ENCODE measurements around the gene ACP4. TPM values are rescaled to one million over a fixed set of nuclear protein-coding genes. Genes with fewer than 3 reads are reported as not detected.

Gene ACP4
- total and polyA plus RNA-seq, 2 experiments from 2014 or later = not detected

DNA sequence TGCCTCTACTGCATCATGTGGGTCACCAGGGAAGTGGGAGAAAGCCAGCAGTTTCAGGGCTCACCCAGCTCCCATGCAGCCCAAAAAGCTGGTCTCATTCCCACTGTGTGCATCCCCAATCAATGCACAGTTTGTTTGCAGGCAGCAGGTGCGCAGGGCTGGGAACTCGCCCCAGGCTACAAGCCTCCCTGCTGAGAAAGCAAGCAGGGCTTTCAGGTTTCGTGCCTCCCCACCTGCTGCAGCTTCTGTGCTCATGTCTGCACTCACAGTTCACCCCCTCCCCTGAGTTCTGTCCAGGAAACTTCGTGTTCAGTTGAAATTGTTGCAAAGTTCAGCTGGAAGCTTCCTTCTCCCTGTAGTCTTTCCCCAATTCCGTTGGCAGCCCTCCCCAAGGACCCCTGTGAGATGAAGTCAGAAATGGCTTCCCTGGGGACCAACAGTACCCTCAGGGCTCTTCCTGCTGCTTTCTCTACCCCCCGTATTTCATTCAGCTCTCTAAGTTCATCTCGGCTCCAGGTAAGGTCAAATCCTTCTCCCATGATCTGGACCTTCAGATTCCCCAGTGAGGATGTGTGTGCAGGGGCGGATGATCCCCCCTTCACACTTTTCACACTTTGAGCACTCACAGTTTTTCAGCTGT, 54.2 kb downstream of the ACP4 start:
- Histone ChIP-seq H3K27me3 (replicated peaks; ENCODE audit: insufficient read depth) (no peaks in the 10 kb centered on the region; the same call in 1 of the 2 replicates), H3K9me2 (ENCODE audit: insufficient read depth) (no peaks in the 10 kb centered on the region), H4K20me1 (ENCODE audit: insufficient read depth) (no peaks in the 10 kb centered on the region), H3K4me1 (ENCODE audit: insufficient read depth) (no peaks in the 10 kb centered on the region), H3K4me3 (no peak overlapping the region), H3K4me2 (ENCODE audit: unreplicated experiment) (no peak overlapping the region), H3K79me2 (ENCODE audit: insufficient read depth) (no peaks in the 10 kb centered on the region), H3K27ac (no peak overlapping the region), H3K9ac (no peak overlapping the region), H2AFZ (no peak overlapping the region), H3K36me3 (ENCODE audit: low read depth) (no peaks in the 10 kb centered on the region), H3F3A (ENCODE audit: insufficient read depth) (no peaks in the 10 kb centered on the region), H3K9me3 (ENCODE audit: low read depth) (no peaks in the 10 kb centered on the region)
- WGBS, 2 experiments (ENCODE audit: low coverage in 1 of 2, low lambda C conversion rate in 2 of 2, missing lambda C conversion rate in 2 of 2) = 21 to 22% methylated on average over 8 of the region's 8 CpGs
- no peak for TF ChIP-seq EZH2 (IDR thresholded peaks at IDR 0.05; ENCODE audit: insufficient read depth, poor library complexity, severe bottlenecking)
- no peak for TF ChIP-seq EZH2phosphoT487 (IDR thresholded peaks at IDR 0.05; ENCODE audit: insufficient read depth, low read depth)
- no peak for DNase-seq
- in situ Hi-C loops (cut with MboI) = no loop called here

Small RNAs within 50 kb of the gene (small RNA-seq; reads per million reads assigned to genes)
- gene SNORD88A (ENCODE audit: low read depth, low replicate concordance) (14.0 reads per million, percentile 86 among the genes with 10 or more reads in this experiment), gene SNORD88B (ENCODE audit: low read depth, low replicate concordance) (not detected), gene SNORD88C (ENCODE audit: low read depth, low replicate concordance) (not detected)

Other genes starting within 250 kb of the ACP4 start
- not detected in 2 replicates for gene LRRC4B, start 222.0 kb upstream of the ACP4 start, total RNA-seq (2014; rRNA removed; shearing (Covaris generic))
- not detected in 2 replicates for gene LRRC4B, start 222.0 kb upstream of the ACP4 start, polyA plus RNA-seq (2016; fragmentation: Nextera tagmentation; extraction: Ambion mirVana)
- not detected in 2 replicates for gene SYT3, start 150.5 kb upstream of the ACP4 start, total RNA-seq (2014; rRNA removed; shearing (Covaris generic))
- gene SYT3, start 150.5 kb upstream of the ACP4 start, polyA plus RNA-seq (2016; fragmentation: Nextera tagmentation; extraction: Ambion mirVana) = not detected in 2 replicates
- gene C19orf81, start 141.0 kb upstream of the ACP4 start, total RNA-seq (2014; rRNA removed; shearing (Covaris generic)) = not detected in 2 replicates
- gene C19orf81, start 141.0 kb upstream of the ACP4 start, polyA plus RNA-seq (2016; fragmentation: Nextera tagmentation; extraction: Ambion mirVana) = 1.1 and 1.6 TPM in 2 replicates
- gene SHANK1, start 70.6 kb upstream of the ACP4 start, total RNA-seq (2014; rRNA removed; shearing (Covaris generic)) = 2.7 and 7.1 TPM in 2 replicates
- gene SHANK1, start 70.6 kb upstream of the ACP4 start, polyA plus RNA-seq (2016; fragmentation: Nextera tagmentation; extraction: Ambion mirVana) = 0.58 and 0.62 TPM in 2 replicates
- gene CLEC11A, start 67.1 kb upstream of the ACP4 start, total RNA-seq (2014; rRNA removed; shearing (Covaris generic)) = 145 and 164 TPM in 2 replicates
- 122 and 127 TPM in 2 replicates for gene CLEC11A, start 67.1 kb upstream of the ACP4 start, polyA plus RNA-seq (2016; fragmentation: Nextera tagmentation; extraction: Ambion mirVana)
- not detected in 2 replicates for gene GPR32, start 20.0 kb upstream of the ACP4 start, total RNA-seq (2014; rRNA removed; shearing (Covaris generic))
- gene GPR32, start 20.0 kb upstream of the ACP4 start, polyA plus RNA-seq (2016; fragmentation: Nextera tagmentation; extraction: Ambion mirVana) = not detected in 2 replicates
- not detected in 2 replicates for gene KLK1, start 33.4 kb downstream of the ACP4 start, total RNA-seq (2014; rRNA removed; shearing (Covaris generic))
- gene KLK1, start 33.4 kb downstream of the ACP4 start, polyA plus RNA-seq (2016; fragmentation: Nextera tagmentation; extraction: Ambion mirVana) = not detected in 2 replicates
- not detected in 2 replicates for gene KLK15, start 43.2 kb downstream of the ACP4 start, total RNA-seq (2014; rRNA removed; shearing (Covaris generic))
- not detected in 2 replicates for gene KLK15, start 43.2 kb downstream of the ACP4 start, polyA plus RNA-seq (2016; fragmentation: Nextera tagmentation; extraction: Ambion mirVana)
- gene KLK3, start 64.5 kb downstream of the ACP4 start, total RNA-seq (2014; rRNA removed; shearing (Covaris generic)) = not detected in 2 replicates
- not detected in 2 replicates for gene KLK3, start 64.5 kb downstream of the ACP4 start, polyA plus RNA-seq (2016; fragmentation: Nextera tagmentation; extraction: Ambion mirVana)
- not detected in 2 replicates for gene KLK2, start 83.0 kb downstream of the ACP4 start, total RNA-seq (2014; rRNA removed; shearing (Covaris generic))
- not detected in 2 replicates for gene KLK2, start 83.0 kb downstream of the ACP4 start, polyA plus RNA-seq (2016; fragmentation: Nextera tagmentation; extraction: Ambion mirVana)
- gene KLK4, start 121.0 kb downstream of the ACP4 start, total RNA-seq (2014; rRNA removed; shearing (Covaris generic)) = not detected in 2 replicates
- gene KLK4, start 121.0 kb downstream of the ACP4 start, polyA plus RNA-seq (2016; fragmentation: Nextera tagmentation; extraction: Ambion mirVana) = not detected in 2 replicates
- gene KLK5, start 162.6 kb downstream of the ACP4 start, total RNA-seq (2014; rRNA removed; shearing (Covaris generic)) = not detected in 2 replicates
- gene KLK5, start 162.6 kb downstream of the ACP4 start, polyA plus RNA-seq (2016; fragmentation: Nextera tagmentation; extraction: Ambion mirVana) = 0.23 TPM in 1 of 2 replicates, not detected in the other
- gene KLK6, start 179.2 kb downstream of the ACP4 start, total RNA-seq (2014; rRNA removed; shearing (Covaris generic)) = not detected in 2 replicates
- gene KLK6, start 179.2 kb downstream of the ACP4 start, polyA plus RNA-seq (2016; fragmentation: Nextera tagmentation; extraction: Ambion mirVana) = not detected in 2 replicates
- gene KLK7, start 193.5 kb downstream of the ACP4 start, total RNA-seq (2014; rRNA removed; shearing (Covaris generic)) = not detected in 2 replicates
- gene KLK7, start 193.5 kb downstream of the ACP4 start, polyA plus RNA-seq (2016; fragmentation: Nextera tagmentation; extraction: Ambion mirVana) = not detected in 2 replicates
- not detected in 2 replicates for gene KLK8, start 211.2 kb downstream of the ACP4 start, total RNA-seq (2014; rRNA removed; shearing (Covaris generic))
- gene KLK8, start 211.2 kb downstream of the ACP4 start, polyA plus RNA-seq (2016; fragmentation: Nextera tagmentation; extraction: Ambion mirVana) = not detected in 2 replicates
- gene KLK10, start 229.3 kb downstream of the ACP4 start, total RNA-seq (2014; rRNA removed; shearing (Covaris generic)) = not detected in 2 replicates
- gene KLK10, start 229.3 kb downstream of the ACP4 start, polyA plus RNA-seq (2016; fragmentation: Nextera tagmentation; extraction: Ambion mirVana) = not detected in 2 replicates
- not detected in 2 replicates for gene KLK11, start 236.2 kb downstream of the ACP4 start, total RNA-seq (2014; rRNA removed; shearing (Covaris generic))
- not detected in 2 replicates for gene KLK11, start 236.2 kb downstream of the ACP4 start, polyA plus RNA-seq (2016; fragmentation: Nextera tagmentation; extraction: Ambion mirVana)
- not detected in 2 replicates for gene KLK12, start 244.6 kb downstream of the ACP4 start, total RNA-seq (2014; rRNA removed; shearing (Covaris generic))
- gene KLK12, start 244.6 kb downstream of the ACP4 start, polyA plus RNA-seq (2016; fragmentation: Nextera tagmentation; extraction: Ambion mirVana) = not detected in 2 replicates